ENCODE results near the gene ARHGAP21.

- TF ChIP-seq, protein P1, sequence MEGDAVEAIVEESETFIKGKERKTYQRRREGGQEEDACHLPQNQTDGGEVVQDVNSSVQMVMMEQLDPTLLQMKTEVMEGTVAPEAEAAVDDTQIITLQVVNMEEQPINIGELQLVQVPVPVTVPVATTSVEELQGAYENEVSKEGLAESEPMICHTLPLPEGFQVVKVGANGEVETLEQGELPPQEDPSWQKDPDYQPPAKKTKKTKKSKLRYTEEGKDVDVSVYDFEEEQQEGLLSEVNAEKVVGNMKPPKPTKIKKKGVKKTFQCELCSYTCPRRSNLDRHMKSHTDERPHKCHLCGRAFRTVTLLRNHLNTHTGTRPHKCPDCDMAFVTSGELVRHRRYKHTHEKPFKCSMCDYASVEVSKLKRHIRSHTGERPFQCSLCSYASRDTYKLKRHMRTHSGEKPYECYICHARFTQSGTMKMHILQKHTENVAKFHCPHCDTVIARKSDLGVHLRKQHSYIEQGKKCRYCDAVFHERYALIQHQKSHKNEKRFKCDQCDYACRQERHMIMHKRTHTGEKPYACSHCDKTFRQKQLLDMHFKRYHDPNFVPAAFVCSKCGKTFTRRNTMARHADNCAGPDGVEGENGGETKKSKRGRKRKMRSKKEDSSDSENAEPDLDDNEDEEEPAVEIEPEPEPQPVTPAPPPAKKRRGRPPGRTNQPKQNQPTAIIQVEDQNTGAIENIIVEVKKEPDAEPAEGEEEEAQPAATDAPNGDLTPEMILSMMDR (IDR thresholded peaks at IDR 0.05) = no peak
- no peak for TF ChIP-seq EZH2 (IDR thresholded peaks at IDR 0.05; ENCODE audit: borderline replicate concordance, insufficient read depth, low read depth, low read length, poor library complexity, severe bottlenecking)
These were observed 27.0 kb upstream of the ARHGAP21 start for GRCh38 chr10:24750695-24751094.

All from B cell (primary cell).